ENCODE measurements around the gene TSHR. TPM values are rescaled to one million over a fixed set of nuclear protein-coding genes. Genes with fewer than 3 reads are reported as not detected.

The TSHR gene
- total RNA-seq, 2 experiments from 2014 or later: 4.9 to 40.0 TPM

GRCh38 chr14:81066672-81067071 lies 111.3 kb downstream of the TSHR start:
- intact Hi-C loops (cut with micrococcal nuclease; ENCODE audit: unreplicated experiment): no loop called here
- H3K4me2 ChIP-seq (ENCODE audit: low read length): no peak overlapping the region
- ChIA-PET POLR2A (interaction anchor here (0.6 kb wide), 2 partner anchors 108 to 990 kb away, joined by 3 to 4 read pairs; no protein-coding TSS in a partner anchor), CTCF (ENCODE audit: unreplicated experiment) (no interaction called here)
- H3K27ac ChIP-seq (ENCODE audit: low read depth, low read length, poor library complexity, severe bottlenecking): no peak overlapping the region
- no peak overlapping the region for H3K4me3 ChIP-seq (ENCODE audit: low read depth, low read length, poor library complexity, severe bottlenecking)
- H3K36me3 ChIP-seq (ENCODE audit: insufficient read depth, low read length): no peaks in the 10 kb centered on the region
- H3K9me3 ChIP-seq (ENCODE audit: low read length): peaks cover 5% of the 10 kb centered on the region; the same call in 1 of the 2 replicates
- BruUV-seq (replicated peaks): no TSS peak
- H3K4me1 ChIP-seq (ENCODE audit: insufficient read depth, low read length, poor library complexity, severe bottlenecking): no peaks in the 10 kb centered on the region
- no peak for DNase-seq (ENCODE audit: low spot score)
- H3K79me2 ChIP-seq (ENCODE audit: insufficient read depth, low read depth, low read length): no peaks in the 10 kb centered on the region
- 0 out of 2 replicates have a peak, but pooled peaks cover 3% of the 10 kb centered on the region for H3K9me2 ChIP-seq (ENCODE audit: insufficient read depth, low read length)
- no peak overlapping the region for H2AFZ ChIP-seq (ENCODE audit: low read length)
- TF ChIP-seq CTCF (conservative IDR thresholded peaks at IDR 0.05; ENCODE audit: low read length) (no peak), EZH2phosphoT487 (IDR thresholded peaks at IDR 0.05; ENCODE audit: borderline replicate concordance, low read depth, low read length) (no peak)
- H4K20me1 ChIP-seq (ENCODE audit: insufficient read depth, low read length): no peaks in the 10 kb centered on the region

GRCh38 chr14:81067156-81067555 lies 111.7 kb downstream of the TSHR start:
- no peaks in the 10 kb centered on the region for H4K20me1 ChIP-seq (ENCODE audit: insufficient read depth, low read length)
- H3K36me3 ChIP-seq (ENCODE audit: insufficient read depth, low read length): no peaks in the 10 kb centered on the region
- H3K9me2 ChIP-seq (ENCODE audit: insufficient read depth, low read length): 0 out of 2 replicates have a peak, but pooled peaks cover 3% of the 10 kb centered on the region
- H2AFZ ChIP-seq (ENCODE audit: low read length): no peak overlapping the region
- DNase-seq (ENCODE audit: low spot score): no peak
- H3K9me3 ChIP-seq (ENCODE audit: low read length): peaks cover 5% of the 10 kb centered on the region; the same call in 1 of the 2 replicates
- H3K4me1 ChIP-seq (ENCODE audit: insufficient read depth, low read length, poor library complexity, severe bottlenecking): no peaks in the 10 kb centered on the region
- POLR2A ChIA-PET: interaction anchor here (0.6 kb wide), 1 partner anchor 991 kb away, joined by 3 read pairs; no protein-coding TSS in a partner anchor
- no peak overlapping the region for H3K27ac ChIP-seq (ENCODE audit: low read depth, low read length, poor library complexity, severe bottlenecking)
- H3K4me3 ChIP-seq (ENCODE audit: low read depth, low read length, poor library complexity, severe bottlenecking): no peak overlapping the region
- CTCF ChIA-PET (ENCODE audit: unreplicated experiment): no interaction called here
- intact Hi-C loops (cut with micrococcal nuclease; ENCODE audit: unreplicated experiment): no loop called here
- BruUV-seq (replicated peaks): no TSS peak
- TF ChIP-seq EZH2phosphoT487 (IDR thresholded peaks at IDR 0.05; ENCODE audit: borderline replicate concordance, low read depth, low read length) (no peak), CTCF (conservative IDR thresholded peaks at IDR 0.05; ENCODE audit: low read length) (no peak)
- no peaks in the 10 kb centered on the region for H3K79me2 ChIP-seq (ENCODE audit: insufficient read depth, low read depth, low read length)
- H3K4me2 ChIP-seq (ENCODE audit: low read length): no peak overlapping the region

GRCh38 chr14:81068176-81068782 lies 112.9 kb downstream of the TSHR start:
- no peak overlapping the region for H2AFZ ChIP-seq (ENCODE audit: low read length)

More at GRCh38 chr14:81068176-81068782, 112.9 kb downstream of the TSHR start:
- DNase-seq (ENCODE audit: low spot score): no peak
- no peak for TF ChIP-seq EZH2phosphoT487 (IDR thresholded peaks at IDR 0.05; ENCODE audit: borderline replicate concordance, low read depth, low read length)
- no peak for TF ChIP-seq CTCF (conservative IDR thresholded peaks at IDR 0.05; ENCODE audit: low read length)
- POLR2A ChIA-PET: interaction anchor here (1.0 kb wide), 1 partner anchor 342 kb away, joined by 3 read pairs; no protein-coding TSS in a partner anchor
- no peak overlapping the region for H3K4me2 ChIP-seq (ENCODE audit: low read length)
- intact Hi-C loops (cut with micrococcal nuclease; ENCODE audit: unreplicated experiment): no loop called here
- no peak overlapping the region for H3K27ac ChIP-seq (ENCODE audit: low read depth, low read length, poor library complexity, severe bottlenecking)
- H3K79me2 ChIP-seq (ENCODE audit: insufficient read depth, low read depth, low read length): no peaks in the 10 kb centered on the region
- BruUV-seq (replicated peaks): no TSS peak
- H3K9me2 ChIP-seq (ENCODE audit: insufficient read depth, low read length): 0 out of 2 replicates have a peak, but pooled peaks cover 3% of the 10 kb centered on the region
- H4K20me1 ChIP-seq (ENCODE audit: insufficient read depth, low read length): no peaks in the 10 kb centered on the region
- H3K4me3 ChIP-seq (ENCODE audit: low read depth, low read length, poor library complexity, severe bottlenecking): no peak overlapping the region
- H3K4me1 ChIP-seq (ENCODE audit: insufficient read depth, low read length, poor library complexity, severe bottlenecking): no peaks in the 10 kb centered on the region
- H3K36me3 ChIP-seq (ENCODE audit: insufficient read depth, low read length): no peaks in the 10 kb centered on the region
- CTCF ChIA-PET (ENCODE audit: unreplicated experiment): no interaction called here
- peaks cover 5% of the 10 kb centered on the region; the same call in 1 of the 2 replicates for H3K9me3 ChIP-seq (ENCODE audit: low read length)

Data from OCI-LY7 (cell line).